K562 (cell line): Measurements from ENCODE around the gene RPL9. TPM values are rescaled to one million over a fixed set of nuclear protein-coding genes. Genes with fewer than 3 reads are reported as not detected.

ENCODE experiments used
- ATAC-seq: fragments of 200-7000 bp; cut with Tn5 transposase; 3 replicates; pipeline ENCODE4 v1.9.1; 2020; ENCODE audit warnings: moderate library complexity
- BruUV-seq: library from RNA; stranded (reverse); fragments of 400-500 nt; replicated peaks from 2 replicates; lab custom pipeline; 2021; lab: Mats Ljungman, UMichigan
- CTCF ChIA-PET: fragments of 300-600 bp; formaldehyde crosslinking; extraction: SDS; loops from one replicate; lab custom pipeline; 2021; ENCODE audit warnings: low intra/inter-chr PET ratio; lab: Yijun Ruan, JAX
- POLR2A ChIA-PET: fragments of 300-600, 350-650 bp; sonication (Branson Sonifier 250); formaldehyde crosslinking; extraction: SDS; loops from one replicate; lab custom pipeline; 2021; ENCODE audit warnings: antibody characterized with exemption, inconsistent platforms; lab: Yijun Ruan, JAX
- DNase-seq, 4 experiments: peaks; one replicate each; pipeline versions ENCODE4 v3.0.0 to v3.0.0-alpha.2; 2011 to 2018; ENCODE audit warnings: low spot score in 3 of 4, mixed read lengths in 3 of 4; ENCODE audit errors: extremely low read depth in 1 of 4
- FAIRE-seq: peaks from 2 replicates; lab custom pipeline; 2011; peaks lifted over from hg19 to GRCh38; lab: Jason Lieb, UNC
- H2AFZ ChIP-seq: 2 replicates; pipeline ENCODE4 v1.6.0; 2011; ENCODE audit warnings: low read depth, low read length, control low read depth, inconsistent platforms
- H3K27ac ChIP-seq: fragments of 200-600 bp; 3 replicates; pipeline ENCODE4 v1.8.0; 2011; ENCODE audit warnings: low read depth, mild to moderate bottlenecking, control low read depth, inconsistent platforms, low read length, moderate library complexity, mixed read lengths; ENCODE audit errors: extremely low read depth
- H3K27me3 ChIP-seq, 2 experiments: fragments of 300-600 bp in 1 of 2; 2 replicates in 1 of 2; 3 replicates in 1 of 2; pipeline versions ENCODE4 v1.6.0 to v1.8.0; 2011; ENCODE audit warnings: inconsistent platforms in 2 of 2, low read length in 2 of 2, mild to moderate bottlenecking in 1 of 2, mixed read lengths in 1 of 2, moderate library complexity in 1 of 2; ENCODE audit not compliant: control insufficient read depth in 2 of 2, insufficient read depth in 2 of 2
- H3K36me3 ChIP-seq: fragments of 300-600 bp; 3 replicates; pipeline ENCODE4 v1.8.0; 2011; ENCODE audit warnings: mild to moderate bottlenecking, low read length, inconsistent platforms; ENCODE audit not compliant: control insufficient read depth, insufficient read depth
- H3K4me1 ChIP-seq, 2 experiments: fragments of 200-600 bp in 1 of 2; replicated peaks in 1 of 2; 2 replicates in 1 of 2; 3 replicates in 1 of 2; pipeline versions ENCODE4 v1.5.1 to v1.8.0; 2011; ENCODE audit warnings: inconsistent platforms in 2 of 2, low read length in 2 of 2, mild to moderate bottlenecking in 1 of 2, mixed read lengths in 1 of 2, moderate library complexity in 1 of 2; ENCODE audit not compliant: control insufficient read depth in 2 of 2, insufficient read depth in 2 of 2
- H3K4me2 ChIP-seq: 2 replicates; pipeline ENCODE4 v1.6.1; 2011; ENCODE audit warnings: low read length, control low read depth, inconsistent platforms, mixed read lengths; ENCODE audit not compliant: insufficient read depth
- H3K4me3 ChIP-seq: fragments of 200-600 bp; sonication (generic), shearing (Covaris generic); 2 replicates; pipeline ENCODE4 v1.5.1; 2016; ENCODE audit warnings: control low read depth, inconsistent platforms
- H3K79me2 ChIP-seq: fragments of 200-600 bp; 3 replicates; pipeline ENCODE4 v1.8.0; 2011; ENCODE audit warnings: low read length, inconsistent platforms; ENCODE audit not compliant: control insufficient read depth, insufficient read depth
- H3K9ac ChIP-seq, 2 experiments: 2 replicates each; pipeline versions ENCODE4 v1.6.0 to v1.6.1; 2011; ENCODE audit warnings: low read depth in 2 of 2, low read length in 2 of 2, control low read depth in 1 of 2, inconsistent platforms in 1 of 2, mild to moderate bottlenecking in 1 of 2, mixed read lengths in 1 of 2; ENCODE audit not compliant: insufficient read depth in 1 of 2
- H3K9me1 ChIP-seq: one replicate; pipeline ENCODE4 v1.6.0; 2011; ENCODE audit warnings: inconsistent platforms, mild to moderate bottlenecking, low read length, moderate library complexity; ENCODE audit not compliant: control insufficient read depth, insufficient read depth
- H3K9me3 ChIP-seq: replicated peaks from 2 replicates; pipeline ENCODE4 v1.5.1; 2011; ENCODE audit warnings: low read depth, low read length, inconsistent platforms; ENCODE audit not compliant: control insufficient read depth, insufficient read depth
- H4K20me1 ChIP-seq: replicated peaks from 2 replicates; pipeline ENCODE4 v1.6.1; 2011; ENCODE audit warnings: low read length, inconsistent platforms, mixed read lengths; ENCODE audit not compliant: control insufficient read depth, insufficient read depth
- ELF2 ChIP-seq: fragments of 250-450 bp; sonication (Bioruptor Pico); IDR thresholded peaks from 2 replicates; pipeline ENCODE4 v1.5.0; 2021; ENCODE audit warnings: mild to moderate bottlenecking
- KLF13 ChIP-seq: fragments of 450-650 bp; IDR thresholded peaks from 2 replicates; pipeline ENCODE4 v1.6.1; 2016; ENCODE audit warnings: missing genetic modification characterization, low read depth, mild to moderate bottlenecking, missing compliant biosample characterization, moderate library complexity, borderline replicate concordance
- NFXL1 ChIP-seq: fragments of 450-650 bp; formaldehyde crosslinking; IDR thresholded peaks from 2 replicates; pipeline ENCODE4 v1.4.0; 2021; ENCODE audit warnings: mild to moderate bottlenecking
- WGBS: fragments of 100-300 bp; shearing (Covaris generic); methylation state at CpG from one replicate; pipeline ENCODE4 v1.1.6; 2016; ENCODE audit warnings: low coverage, mixed read lengths; ENCODE audit not compliant: insufficient coverage; ENCODE audit errors: missing lambda C conversion rate; 5-methylcytosine and 5-hydroxymethylcytosine counted together
- in situ Hi-C: fragments of 300-500 bp; cut with MboI; formaldehyde crosslinking; loops from 4 replicates; pipeline ENCODE4 v1.15.0; 2018; ENCODE audit warnings: inconsistent platforms, mixed read lengths
- intact Hi-C: fragments of 100-400 bp; cut with micrococcal nuclease; formaldehyde crosslinking; loops from 2 replicates; pipeline ENCODE4 v1.14.2; 2022
- polyA plus RNA-seq, 8 experiments: library from polyadenylated mRNA; depleted of rRNA in 4 of 8; stranded (reverse) in 5 of 8; unstranded in 3 of 8; fragments of >200 nt; fragmentation: Nextera tagmentation in 2 of 8; fragmentation: Illumina TruSeq in 1 of 8; extraction: Ambion mirVana in 2 of 8; extraction: Trizol in 1 of 8; gene quantifications; 2 replicates each; pipeline versions ENCODE4 v1.2.1 to v1.2.3, GENCODE V29; 2011 to 2014; ENCODE audit warnings: inconsistent platforms in 1 of 8, missing spikeins in 1 of 8
- total RNA-seq, 7 experiments: library from RNA; depleted of rRNA in 6 of 7; stranded (reverse); fragments of >200 nt in 6 of 7; fragmentation: Illumina TruSeq in 2 of 7; extraction: Trizol in 2 of 7; gene quantifications; 2 replicates each; pipeline versions ENCODE4 v1.2.1 to v1.2.3, GENCODE V29; 2011 to 2021; ENCODE audit warnings: low replicate concordance in 1 of 7
- TF ChIP-seq, protein P1 (sequence below): fragments of 450-650 bp; formaldehyde crosslinking; IDR thresholded peaks from 2 replicates; pipeline ENCODE4 v1.4.0; 2020; ENCODE audit warnings: mild to moderate bottlenecking, moderate library complexity
- TF ChIP-seq, protein P2 (sequence below): fragments of 450-650 bp; IDR thresholded peaks from 2 replicates; pipeline ENCODE4 v1.6.1; 2016; ENCODE audit warnings: mild to moderate bottlenecking

Gene RPL9
- total and polyA plus RNA-seq, 9 of the 15 experiments (the other 6 are each of a cell fraction or from before 2014, with no cell fraction given), result 1,925 to 5,178 (median 3,033) TPM

DNA sequence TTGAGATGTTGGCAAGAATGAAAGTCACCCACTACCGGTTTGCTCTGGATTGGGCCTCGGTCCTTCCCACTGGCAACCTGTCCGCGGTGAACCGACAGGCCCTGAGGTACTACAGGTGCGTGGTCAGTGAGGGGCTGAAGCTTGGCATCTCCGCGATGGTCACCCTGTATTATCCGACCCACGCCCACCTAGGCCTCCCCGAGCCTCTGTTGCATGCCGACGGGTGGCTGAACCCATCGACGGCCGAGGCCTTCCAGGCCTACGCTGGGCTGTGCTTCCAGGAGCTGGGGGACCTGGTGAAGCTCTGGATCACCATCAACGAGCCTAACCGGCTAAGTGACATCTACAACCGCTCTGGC lies 12.3 kb downstream of the RPL9 start:
- no peak overlapping the region for H3K27ac ChIP-seq
- H3K4me2 ChIP-seq, result no peak overlapping the region
- POLR2A ChIA-PET, result interaction anchor here (1.1 kb wide), 1 partner anchor 12 kb away, joined by 4 read pairs; the partner anchor contains the start of genes LIAS and RPL9
- peaks cover 0 to 9% of the 10 kb centered on the region in 2 experiments; a peak in 1 of 5 replicates for H3K4me1 ChIP-seq
- no peaks in the 10 kb centered on the region for H3K9me1 ChIP-seq
- intact Hi-C loops, result no loop called here
- CTCF ChIA-PET, result no interaction called here
- TF ChIP-seq, protein P1, sequence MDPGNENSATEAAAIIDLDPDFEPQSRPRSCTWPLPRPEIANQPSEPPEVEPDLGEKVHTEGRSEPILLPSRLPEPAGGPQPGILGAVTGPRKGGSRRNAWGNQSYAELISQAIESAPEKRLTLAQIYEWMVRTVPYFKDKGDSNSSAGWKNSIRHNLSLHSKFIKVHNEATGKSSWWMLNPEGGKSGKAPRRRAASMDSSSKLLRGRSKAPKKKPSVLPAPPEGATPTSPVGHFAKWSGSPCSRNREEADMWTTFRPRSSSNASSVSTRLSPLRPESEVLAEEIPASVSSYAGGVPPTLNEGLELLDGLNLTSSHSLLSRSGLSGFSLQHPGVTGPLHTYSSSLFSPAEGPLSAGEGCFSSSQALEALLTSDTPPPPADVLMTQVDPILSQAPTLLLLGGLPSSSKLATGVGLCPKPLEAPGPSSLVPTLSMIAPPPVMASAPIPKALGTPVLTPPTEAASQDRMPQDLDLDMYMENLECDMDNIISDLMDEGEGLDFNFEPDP (CRISPR knock-in tag), result no peak
- TF ChIP-seq, protein P2, sequence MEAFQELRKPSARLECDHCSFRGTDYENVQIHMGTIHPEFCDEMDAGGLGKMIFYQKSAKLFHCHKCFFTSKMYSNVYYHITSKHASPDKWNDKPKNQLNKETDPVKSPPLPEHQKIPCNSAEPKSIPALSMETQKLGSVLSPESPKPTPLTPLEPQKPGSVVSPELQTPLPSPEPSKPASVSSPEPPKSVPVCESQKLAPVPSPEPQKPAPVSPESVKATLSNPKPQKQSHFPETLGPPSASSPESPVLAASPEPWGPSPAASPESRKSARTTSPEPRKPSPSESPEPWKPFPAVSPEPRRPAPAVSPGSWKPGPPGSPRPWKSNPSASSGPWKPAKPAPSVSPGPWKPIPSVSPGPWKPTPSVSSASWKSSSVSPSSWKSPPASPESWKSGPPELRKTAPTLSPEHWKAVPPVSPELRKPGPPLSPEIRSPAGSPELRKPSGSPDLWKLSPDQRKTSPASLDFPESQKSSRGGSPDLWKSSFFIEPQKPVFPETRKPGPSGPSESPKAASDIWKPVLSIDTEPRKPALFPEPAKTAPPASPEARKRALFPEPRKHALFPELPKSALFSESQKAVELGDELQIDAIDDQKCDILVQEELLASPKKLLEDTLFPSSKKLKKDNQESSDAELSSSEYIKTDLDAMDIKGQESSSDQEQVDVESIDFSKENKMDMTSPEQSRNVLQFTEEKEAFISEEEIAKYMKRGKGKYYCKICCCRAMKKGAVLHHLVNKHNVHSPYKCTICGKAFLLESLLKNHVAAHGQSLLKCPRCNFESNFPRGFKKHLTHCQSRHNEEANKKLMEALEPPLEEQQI, result no peak
- TF ChIP-seq ELF2 (CRISPR knock-in tag) (no peak), KLF13 (tag) (no peak), NFXL1 (CRISPR knock-in tag) (no peak)
- H3K79me2 ChIP-seq, result no peaks in the 10 kb centered on the region
- no peak overlapping the region for H3K4me3 ChIP-seq
- ATAC-seq (no peak), DNase-seq (no peak), FAIRE-seq (no peak)
- H4K20me1 ChIP-seq, result no peaks in the 10 kb centered on the region
- no peaks in the 10 kb centered on the region for H3K9me3 ChIP-seq
- H3K36me3 ChIP-seq, result peaks cover 16% of the 10 kb centered on the region; the same call in 1 of the 3 replicates
- in situ Hi-C loops, result no loop called here
- no peak overlapping the region for H2AFZ ChIP-seq
- no TSS peak for BruUV-seq
- H3K9ac ChIP-seq, result no peak overlapping the region
- no peaks in the 10 kb centered on the region for H3K27me3 ChIP-seq
- WGBS, result 93% methylated on average over 13 of the region's 20 CpGs
